A549 (cell line): ENCODE results near the gene EARS2. TPM values are rescaled to one million over a fixed set of nuclear protein-coding genes. Genes with fewer than 3 reads are reported as not detected.

Experiments
- ATAC-seq, 2 experiments: fragments of 200-7000 bp in 1 of 2; fragments of >200 bp in 1 of 2; cut with Nextera tagmentation in 1 of 2; cut with Tn5 transposase in 1 of 2; 3 replicates each; pipeline versions ENCODE4 v1.8.0 to v1.9.1; 2018 to 2020; ENCODE audit warnings: mild to moderate bottlenecking in 1 of 2, moderate library complexity in 1 of 2
- CTCF ChIA-PET: fragments of 300-600 bp; sonication (Branson Sonifier 250); formaldehyde crosslinking; extraction: SDS; loops from one replicate; lab custom pipeline; 2021; ENCODE audit warnings: antibody characterized with exemption, inconsistent platforms; lab: Yijun Ruan, JAX
- POLR2A ChIA-PET: fragments of 350-600 bp; formaldehyde crosslinking; extraction: SDS; loops from one replicate; lab custom pipeline; 2021; ENCODE audit warnings: antibody characterized with exemption, inconsistent platforms; lab: Yijun Ruan, JAX
- DNase-seq, 2 experiments: peaks; one replicate each; pipeline versions ENCODE4 v3.0.0 to v3.0.0-alpha.2; 2011 to 2016; ENCODE audit warnings: low read depth in 1 of 2, low spot score in 1 of 2
- FAIRE-seq: peaks from 2 replicates; lab custom pipeline; 2011; peaks lifted over from hg19 to GRCh38; lab: Jason Lieb, UNC
- H3K27ac ChIP-seq, 2 experiments: fragments of >200 bp; sonication (Bioruptor Twin); formaldehyde crosslinking; 3 replicates each; pipeline ENCODE4 v1.5.1; 2016 to 2017
- H3K4me1 ChIP-seq: fragments of >200 bp; sonication (Bioruptor Twin); formaldehyde crosslinking; 3 replicates; pipeline ENCODE4 v1.6.1; 2016
- H3K4me2 ChIP-seq: fragments of >200 bp; sonication (Bioruptor Twin); formaldehyde crosslinking; 3 replicates; pipeline ENCODE4 v1.6.1; 2016
- H3K4me3 ChIP-seq: fragments of >200 bp; sonication (Bioruptor Twin); formaldehyde crosslinking; 3 replicates; pipeline ENCODE4 v1.5.1; 2016
- H3K9me3 ChIP-seq: fragments of >200 bp; sonication (Bioruptor Twin); formaldehyde crosslinking; 3 replicates; pipeline ENCODE4 v1.6.1; 2016
- BHLHE40 ChIP-seq: IDR thresholded peaks from 2 replicates; pipeline ENCODE4 v1.6.1; 2012; ENCODE audit warnings: low read depth, low read length, inconsistent platforms
- CHD2 ChIP-seq: fragments of 150-350 bp; IDR thresholded peaks from 2 replicates; pipeline ENCODE4 v1.6.1; 2014; ENCODE audit warnings: low read length; ENCODE audit not compliant: partially characterized antibody
- EHMT2 ChIP-seq: fragments of 200-600 bp; sonication (generic); IDR thresholded peaks from 2 replicates; pipeline ENCODE4 v1.6.1; 2016; ENCODE audit warnings: antibody characterized with exemption, low read depth, mild to moderate bottlenecking, moderate library complexity
- HOXA7 ChIP-seq: fragments of 250-450 bp; sonication (Bioruptor Pico); IDR thresholded peaks from 2 replicates; pipeline ENCODE4 v1.5.0; 2020; ENCODE audit warnings: mild to moderate bottlenecking, moderate library complexity
- HOXB5 ChIP-seq: fragments of 250-450 bp; sonication (Bioruptor Pico); IDR thresholded peaks from 2 replicates; pipeline ENCODE4 v1.5.0; 2020; ENCODE audit warnings: mild to moderate bottlenecking, moderate library complexity
- JUNB ChIP-seq: fragments of >200 bp; sonication (Bioruptor Twin); formaldehyde crosslinking; IDR thresholded peaks from 2 replicates; pipeline ENCODE4 v1.6.1; 2016
- KDM5A ChIP-seq: fragments of 200-600 bp; sonication (generic); IDR thresholded peaks from 2 replicates; pipeline ENCODE4 v1.6.1; 2016; ENCODE audit warnings: antibody characterized with exemption, mild to moderate bottlenecking
- MAFK ChIP-seq: fragments of 450-650 bp; IDR thresholded peaks from 2 replicates; pipeline ENCODE4 v1.6.1; 2014; ENCODE audit not compliant: partially characterized antibody
- NFE2L2 ChIP-seq: fragments of 150-350 bp; conservative IDR thresholded peaks from 2 replicates; pipeline ENCODE4 v1.6.1; 2014; ENCODE audit warnings: low read length
- POLR2A ChIP-seq: IDR thresholded peaks from 2 replicates; pipeline ENCODE4 v1.6.1; 2012; ENCODE audit warnings: mild to moderate bottlenecking, low read length
- TP53 ChIP-seq: fragments of 250-450 bp; sonication (Bioruptor Pico); IDR thresholded peaks from 2 replicates; pipeline ENCODE4 v1.5.0; 2021; ENCODE audit warnings: mild to moderate bottlenecking, moderate library complexity
- ZC3H11A ChIP-seq: fragments of 450-650 bp; IDR thresholded peaks from 2 replicates; pipeline ENCODE4 v1.6.1; 2014; ENCODE audit warnings: antibody characterized with exemption, mild to moderate bottlenecking
- ZFP36 ChIP-seq: fragments of 450-650 bp; IDR thresholded peaks from 2 replicates; pipeline ENCODE4 v1.6.1; 2014; ENCODE audit warnings: borderline replicate concordance; ENCODE audit not compliant: partially characterized antibody
- ZNF302 ChIP-seq: fragments of 250-450 bp; sonication (Bioruptor Pico); IDR thresholded peaks from 2 replicates; pipeline ENCODE4 v1.9.0; 2021; ENCODE audit warnings: inconsistent platforms, mild to moderate bottlenecking, moderate library complexity
- WGBS: methylation state at CpG from one replicate; pipeline ENCODE4 v1.1.6; 2017; ENCODE audit errors: missing lambda C conversion rate; 5-methylcytosine and 5-hydroxymethylcytosine counted together
- polyA plus RNA-seq, 4 experiments: library from polyadenylated mRNA; depleted of rRNA in 3 of 4; stranded (reverse); fragments of >200 nt; fragmentation: RNase III in 1 of 4; extraction: RNeasy Plus Mini Kit Qiagen cat#74134 plus additional on column Dnase treatment in 1 of 4; gene quantifications; 2 replicates in 3 of 4; 3 replicates in 1 of 4; pipeline ENCODE4 v1.2.3, GENCODE V29; 2011 to 2017
- TF ChIP-seq, protein P1 (sequence below): fragments of >200 bp; sonication (Bioruptor Twin); formaldehyde crosslinking; IDR thresholded peaks from 3 replicates; pipeline ENCODE4 v1.5.1; 2016
- TF ChIP-seq, protein P2 (sequence below): fragments of >200 bp; sonication (Bioruptor Twin); formaldehyde crosslinking; IDR thresholded peaks from 2 replicates; pipeline ENCODE4 v1.6.1; 2016
- TF ChIP-seq, protein P3 (sequence below): fragments of 250-450 bp; sonication (Bioruptor Pico); IDR thresholded peaks from 2 replicates; pipeline ENCODE4 v1.5.0; 2021; ENCODE audit warnings: mild to moderate bottlenecking, moderate library complexity, borderline replicate concordance
- TF ChIP-seq, protein P4 (sequence below): IDR thresholded peaks from 2 replicates; pipeline ENCODE4 v1.6.1; 2012

Gene EARS2
- polyA plus RNA-seq, 2 of the 4 experiments (the other 2 are of a cell fraction): 30.4 to 45.2 TPM

DNA sequence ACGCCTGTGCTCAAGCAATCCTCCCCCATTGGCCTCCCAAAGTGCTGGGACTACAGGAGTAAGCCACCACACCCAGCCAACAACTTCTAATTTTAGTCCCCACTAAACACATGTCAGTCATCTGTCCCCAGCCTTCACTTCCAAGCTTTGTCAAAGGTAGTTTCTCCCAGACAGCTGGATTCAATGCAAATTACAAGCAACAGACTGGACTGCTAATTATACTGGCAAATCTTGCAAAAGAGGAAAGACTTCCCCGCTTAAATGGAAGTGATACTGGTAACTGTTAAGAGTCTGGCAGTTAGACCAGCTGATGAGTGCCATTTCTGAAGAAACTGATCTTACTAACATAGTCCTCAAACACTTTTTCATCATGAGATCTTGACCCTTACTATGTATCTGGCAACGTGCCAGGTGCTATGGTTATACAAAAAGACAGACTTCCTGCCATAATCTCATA, 38.7 kb downstream of the EARS2 start:
- no peak for ATAC-seq
- WGBS: 71% methylated on average over 3 of the region's 3 CpGs
- H3K4me1 ChIP-seq: no peaks in the 10 kb centered on the region
- no peak overlapping the region for H3K4me2 ChIP-seq
- H3K9me3 ChIP-seq: no peaks in the 10 kb centered on the region
- no peak overlapping the region for H3K4me3 ChIP-seq
- no peak for DNase-seq
- TF ChIP-seq HOXB5 (CRISPR knock-in tag) (no peak), POLR2A (no peak), CHD2 (no peak), KDM5A (no peak), HOXA7 (no peak), JUNB (no peak), EHMT2 (no peak), ZFP36 (no peak), NFE2L2 (no peak), MAFK (no peak)
- TF ChIP-seq, protein P1, sequence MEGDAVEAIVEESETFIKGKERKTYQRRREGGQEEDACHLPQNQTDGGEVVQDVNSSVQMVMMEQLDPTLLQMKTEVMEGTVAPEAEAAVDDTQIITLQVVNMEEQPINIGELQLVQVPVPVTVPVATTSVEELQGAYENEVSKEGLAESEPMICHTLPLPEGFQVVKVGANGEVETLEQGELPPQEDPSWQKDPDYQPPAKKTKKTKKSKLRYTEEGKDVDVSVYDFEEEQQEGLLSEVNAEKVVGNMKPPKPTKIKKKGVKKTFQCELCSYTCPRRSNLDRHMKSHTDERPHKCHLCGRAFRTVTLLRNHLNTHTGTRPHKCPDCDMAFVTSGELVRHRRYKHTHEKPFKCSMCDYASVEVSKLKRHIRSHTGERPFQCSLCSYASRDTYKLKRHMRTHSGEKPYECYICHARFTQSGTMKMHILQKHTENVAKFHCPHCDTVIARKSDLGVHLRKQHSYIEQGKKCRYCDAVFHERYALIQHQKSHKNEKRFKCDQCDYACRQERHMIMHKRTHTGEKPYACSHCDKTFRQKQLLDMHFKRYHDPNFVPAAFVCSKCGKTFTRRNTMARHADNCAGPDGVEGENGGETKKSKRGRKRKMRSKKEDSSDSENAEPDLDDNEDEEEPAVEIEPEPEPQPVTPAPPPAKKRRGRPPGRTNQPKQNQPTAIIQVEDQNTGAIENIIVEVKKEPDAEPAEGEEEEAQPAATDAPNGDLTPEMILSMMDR: no peak
- TF ChIP-seq, protein P2, sequence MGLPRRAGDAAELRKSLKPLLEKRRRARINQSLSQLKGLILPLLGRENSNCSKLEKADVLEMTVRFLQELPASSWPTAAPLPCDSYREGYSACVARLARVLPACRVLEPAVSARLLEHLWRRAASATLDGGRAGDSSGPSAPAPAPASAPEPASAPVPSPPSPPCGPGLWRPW: no peak
- ChIA-PET CTCF (interaction anchor here (1.4 kb wide), 1 partner anchor 11 kb away, joined by 4 read pairs; no protein-coding TSS in a partner anchor), POLR2A (no interaction called here)
- no peak overlapping the region for H3K27ac ChIP-seq
- FAIRE-seq: no peak

DNA sequence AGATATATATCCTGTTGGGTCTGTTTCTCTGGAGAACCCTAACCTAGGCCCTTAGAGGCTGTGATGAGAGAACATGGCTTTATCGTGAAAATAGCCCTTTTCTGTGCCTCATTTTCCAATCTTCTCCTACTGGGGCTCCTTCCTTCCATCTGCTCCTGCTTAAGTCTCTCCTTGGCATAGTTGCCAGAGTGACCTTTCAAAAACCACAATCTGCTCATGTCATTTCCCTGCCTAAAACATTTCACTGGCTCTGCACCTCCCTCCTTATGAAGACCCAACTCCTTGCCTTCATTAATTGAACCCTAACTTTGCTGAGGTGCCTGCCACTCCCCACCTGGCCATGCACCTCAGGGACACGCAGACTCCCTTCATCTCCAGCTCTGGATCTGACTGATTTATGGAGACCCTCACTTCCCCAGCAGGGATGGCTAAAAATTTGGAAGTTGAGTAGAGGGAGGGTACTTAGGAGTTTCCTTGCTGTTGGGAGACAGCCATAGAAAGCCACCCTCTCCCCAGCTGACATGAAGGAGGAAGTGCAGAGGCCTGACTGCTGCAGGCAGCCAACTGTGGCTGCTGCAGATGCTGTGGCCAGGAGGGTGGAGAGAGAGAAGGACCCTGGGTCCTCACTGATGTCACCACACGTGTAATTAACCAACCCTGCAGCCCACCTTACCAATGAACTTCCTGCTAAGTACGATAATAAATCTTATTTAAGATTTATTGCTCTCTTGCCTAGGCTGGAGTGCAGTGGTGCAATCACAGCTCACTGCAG, 40.6 kb downstream of the EARS2 start:
- H3K27ac ChIP-seq: no peak overlapping the region
- no peaks in the 10 kb centered on the region for H3K9me3 ChIP-seq
- no peak overlapping the region for H3K4me3 ChIP-seq
- TF ChIP-seq, protein P3, sequence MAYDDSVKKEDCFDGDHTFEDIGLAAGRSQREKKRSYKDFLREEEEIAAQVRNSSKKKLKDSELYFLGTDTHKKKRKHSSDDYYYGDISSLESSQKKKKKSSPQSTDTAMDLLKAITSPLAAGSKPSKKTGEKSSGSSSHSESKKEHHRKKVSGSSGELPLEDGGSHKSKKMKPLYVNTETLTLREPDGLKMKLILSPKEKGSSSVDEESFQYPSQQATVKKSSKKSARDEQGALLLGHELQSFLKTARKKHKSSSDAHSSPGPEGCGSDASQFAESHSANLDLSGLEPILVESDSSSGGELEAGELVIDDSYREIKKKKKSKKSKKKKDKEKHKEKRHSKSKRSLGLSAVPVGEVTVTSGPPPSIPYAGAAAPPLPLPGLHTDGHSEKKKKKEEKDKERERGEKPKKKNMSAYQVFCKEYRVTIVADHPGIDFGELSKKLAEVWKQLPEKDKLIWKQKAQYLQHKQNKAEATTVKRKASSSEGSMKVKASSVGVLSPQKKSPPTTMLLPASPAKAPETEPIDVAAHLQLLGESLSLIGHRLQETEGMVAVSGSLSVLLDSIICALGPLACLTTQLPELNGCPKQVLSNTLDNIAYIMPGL: no peak
- TF ChIP-seq BHLHE40 (no peak), ZNF302 (CRISPR knock-in tag) (no peak)
- no peak overlapping the region for H3K4me2 ChIP-seq
- CTCF ChIA-PET: interaction anchor here (1.0 to 1.4 kb wide), 2 partner anchors 16 to 81 kb away, joined by 3 read pairs; no protein-coding TSS in a partner anchor
- ATAC-seq (no peak), FAIRE-seq (no peak), DNase-seq (no peak)
- WGBS: 86% methylated on average over 4 of the region's 4 CpGs
- POLR2A ChIA-PET: no interaction called here
- no peaks in the 10 kb centered on the region for H3K4me1 ChIP-seq

DNA sequence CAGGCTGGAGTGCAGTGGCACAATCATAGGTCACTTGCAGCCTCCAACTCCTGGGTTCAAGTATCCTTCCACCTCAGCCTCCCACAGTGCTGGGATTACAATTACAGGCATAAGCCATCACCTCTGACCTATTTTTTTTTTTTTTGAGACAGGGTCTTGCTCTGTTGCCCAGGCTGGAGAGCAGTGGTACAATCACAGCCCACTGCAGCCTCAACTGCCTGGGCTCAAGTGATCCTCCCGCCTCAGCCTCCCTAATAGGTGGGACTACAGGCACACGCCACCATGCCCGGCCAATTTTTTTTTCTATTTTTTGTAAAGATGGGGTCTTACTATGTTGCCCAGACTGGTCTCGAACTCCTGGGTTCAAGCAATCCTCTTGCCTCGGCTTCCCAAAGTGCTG, 41.3 kb downstream of the EARS2 start:
- H3K4me3 ChIP-seq: no peak overlapping the region
- POLR2A ChIA-PET: no interaction called here
- H3K4me1 ChIP-seq: no peaks in the 10 kb centered on the region
- ATAC-seq (no peak), FAIRE-seq (no peak), DNase-seq (no peak)
- H3K9me3 ChIP-seq: no peaks in the 10 kb centered on the region
- WGBS: 94% methylated on average over 5 of the region's 5 CpGs
- no peak for TF ChIP-seq ZC3H11A
- no peak for TF ChIP-seq TP53 (CRISPR knock-in tag)
- TF ChIP-seq, protein P4, sequence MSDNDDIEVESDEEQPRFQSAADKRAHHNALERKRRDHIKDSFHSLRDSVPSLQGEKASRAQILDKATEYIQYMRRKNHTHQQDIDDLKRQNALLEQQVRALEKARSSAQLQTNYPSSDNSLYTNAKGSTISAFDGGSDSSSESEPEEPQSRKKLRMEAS: no peak
- CTCF ChIA-PET: interaction anchor here (1.4 kb wide), 1 partner anchor 80 kb away, joined by 3 read pairs; no protein-coding TSS in a partner anchor
- H3K27ac ChIP-seq: no peak overlapping the region
- H3K4me2 ChIP-seq: no peak overlapping the region
